ENCODE measurements around the gene CAMTA1.

GRCh38 chr1:7060745-7061144 is 275.5 kb downstream of the CAMTA1 start:
- TF ChIP-seq POLR2A (IDR thresholded peaks at IDR 0.05) (no peak), CTCF (IDR thresholded peaks at IDR 0.05) (no peak), EP300 (IDR thresholded peaks at IDR 0.05) (no peak), POLR2AphosphoS5 (IDR thresholded peaks at IDR 0.05) (no peak)
